Stimulated activated naive CD4-positive, alpha-beta T cell treated with Interleukin-2 at 50 U/mL for 16 hours (primary cell): ENCODE results near the gene MSH2.
A peak's percentile ranks its signal among the peaks of the same experiment; 100 is the strongest.

ENCODE experiments used
- DNase-seq: peaks from one replicate; lab custom pipeline; 2025; lab: John Stamatoyannopoulos, UW

The MSH2 gene

GRCh38 chr2:47508641-47509040 is 105.7 kb downstream of the MSH2 start:
- DNase-seq = no peak

- DNase-seq = no peak
These were observed 106.3 kb downstream of the MSH2 start for GRCh38 chr2:47509250-47509649.

- no peak for DNase-seq
These were observed 106.9 kb downstream of the MSH2 start for GRCh38 chr2:47509821-47510385.

- no peak for DNase-seq
These were observed 107.8 kb downstream of the MSH2 start for GRCh38 chr2:47510745-47511144.

GRCh38 chr2:47512581-47513083 is 109.7 kb downstream of the MSH2 start:
- DNase-seq = no peak

GRCh38 chr2:47513981-47514520 is 111.1 kb downstream of the MSH2 start:
- DNase-seq = no peak

- no peak for DNase-seq
These were observed 113.6 kb downstream of the MSH2 start for GRCh38 chr2:47516360-47517104.

GRCh38 chr2:47518497-47519146 is 115.7 kb downstream of the MSH2 start:
- DNase-seq = no peak

- no peak for DNase-seq
These were observed 116.2 kb downstream of the MSH2 start for GRCh38 chr2:47519147-47519537.

GRCh38 chr2:47519604-47520301 is 116.8 kb downstream of the MSH2 start:
- DNase-seq = no peak

- DNase-seq = no peak
These were observed 117.3 kb downstream of the MSH2 start for GRCh38 chr2:47520302-47520630.

- peak; percentile 56 for DNase-seq
These were observed 118.1 kb downstream of the MSH2 start for GRCh38 chr2:47520825-47521665.

GRCh38 chr2:47521666-47522285 is 118.8 kb downstream of the MSH2 start:
- no peak for DNase-seq

- no peak for DNase-seq
These were observed 122.2 kb downstream of the MSH2 start for GRCh38 chr2:47525167-47525566.

GRCh38 chr2:47528455-47528854 is 125.5 kb downstream of the MSH2 start:
- DNase-seq = no peak

- no peak for DNase-seq
These were observed 125.9 kb downstream of the MSH2 start for GRCh38 chr2:47528874-47529273.

- no peak for DNase-seq
These were observed 127.3 kb downstream of the MSH2 start for GRCh38 chr2:47530105-47530760.

GRCh38 chr2:47531378-47532042 is 128.6 kb downstream of the MSH2 start:
- DNase-seq = no peak
